Measurements from ENCODE around the gene GOLGA6L7. TPM values are rescaled to one million over a fixed set of nuclear protein-coding genes. Genes with fewer than 3 reads are reported as not detected.
"Not testable (repeated sequence)": the region's sequence is repeated elsewhere in the genome, so short reads cannot be mapped to it uniquely, and the experiment has no call there.

Gene GOLGA6L7
- total and polyA plus RNA-seq, 2 experiments from 2014 or later: 0.47 TPM; not detected in 1

GRCh38 chr15:28849271-28849670, 827 bp upstream of the GOLGA6L7 start:
- Mint-ChIP-seq H3K9me3 (peaks cover 19% of the 10 kb centered on the region), H3K36me3 (ENCODE audit: low read depth) (peaks cover 16% of the 10 kb centered on the region), H3K4me1 (peaks cover 14% of the 10 kb centered on the region)
- not testable (repeated sequence) for H3K27me3 Mint-ChIP-seq (ENCODE audit: insufficient read depth, low read depth, poor library complexity); DNase-seq (ENCODE audit: low spot score); H2AFZ ChIP-seq; H3K4me3 Mint-ChIP-seq; H3F3A ChIP-seq (replicated peaks; ENCODE audit: low read depth); H4K20me1 ChIP-seq (replicated peaks; ENCODE audit: insufficient read depth); H3K4me3 ChIP-seq; H3K27ac ChIP-seq (ENCODE audit: low read depth); ATAC-seq; H3K79me2 ChIP-seq (replicated peaks; ENCODE audit: insufficient read depth); H3K36me3 ChIP-seq (ENCODE audit: insufficient read depth); H3K4me2 ChIP-seq; H3K27me3 ChIP-seq (ENCODE audit: insufficient read depth); H3K9me2 ChIP-seq (ENCODE audit: insufficient read depth); H3K27ac Mint-ChIP-seq
- peaks cover 11% of the 10 kb centered on the region for H3K4me1 ChIP-seq (ENCODE audit: insufficient read depth)

DNA sequence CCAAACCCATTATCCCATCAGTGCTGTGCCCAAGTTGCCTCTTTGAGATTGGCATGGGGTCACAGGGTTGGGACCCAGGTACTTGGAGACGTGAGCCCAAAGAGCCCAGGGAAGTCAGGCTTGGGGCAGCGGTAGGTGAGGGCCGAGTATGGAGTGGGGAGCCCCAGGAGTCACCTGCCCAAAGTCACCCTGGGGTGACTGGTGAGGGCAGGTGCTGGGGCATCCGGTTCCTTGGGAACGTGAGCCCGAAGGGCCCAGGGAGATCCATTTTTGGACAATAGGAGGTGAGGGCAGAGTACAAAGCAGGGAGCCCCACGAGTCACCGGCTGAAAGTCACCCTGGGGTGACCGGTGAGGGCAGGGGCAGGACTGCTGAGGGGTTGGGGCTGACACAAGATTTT, 485 bp downstream of the GOLGA6L7 start:
- not testable (repeated sequence) for H3K27ac ChIP-seq (ENCODE audit: low read depth); H3K27me3 Mint-ChIP-seq (ENCODE audit: insufficient read depth, low read depth, poor library complexity); ATAC-seq; H3F3A ChIP-seq (replicated peaks; ENCODE audit: low read depth); H3K4me2 ChIP-seq; H3K79me2 ChIP-seq (replicated peaks; ENCODE audit: insufficient read depth); H3K4me3 ChIP-seq; H3K4me1 Mint-ChIP-seq; H3K27me3 ChIP-seq (ENCODE audit: insufficient read depth); H3K4me1 ChIP-seq (ENCODE audit: insufficient read depth); DNase-seq (ENCODE audit: low spot score); H4K20me1 ChIP-seq (replicated peaks; ENCODE audit: insufficient read depth); H3K9me2 ChIP-seq (ENCODE audit: insufficient read depth); H3K27ac Mint-ChIP-seq; H3K36me3 ChIP-seq (ENCODE audit: insufficient read depth); H3K4me3 Mint-ChIP-seq; H2AFZ ChIP-seq
- Mint-ChIP-seq H3K36me3 (ENCODE audit: low read depth) (peaks cover 16% of the 10 kb centered on the region), H3K9me3 (peaks cover 19% of the 10 kb centered on the region)

DNA sequence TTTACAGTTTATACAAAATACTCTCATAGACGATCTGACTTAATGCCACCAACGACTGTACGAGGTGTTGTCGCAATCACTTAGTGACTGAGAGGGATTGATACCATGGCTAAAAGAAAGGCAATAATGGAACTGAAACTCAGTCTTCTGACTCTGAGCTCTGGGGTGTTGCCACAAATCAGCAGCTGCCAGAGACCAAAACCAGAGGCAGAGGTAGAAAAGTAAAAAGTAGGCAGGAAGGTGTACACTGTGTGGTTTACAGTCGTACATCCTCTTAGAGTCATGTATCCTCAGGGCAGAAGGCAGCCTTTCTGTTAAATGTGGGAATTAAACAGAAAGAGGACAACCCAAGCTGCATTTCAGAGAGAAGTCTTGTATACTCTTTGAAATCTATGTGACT, 1.2 kb downstream of the GOLGA6L7 start:
- DNase-seq (ENCODE audit: low spot score); H3K27ac Mint-ChIP-seq; H3K79me2 ChIP-seq (replicated peaks; ENCODE audit: insufficient read depth); H3K9me2 ChIP-seq (ENCODE audit: insufficient read depth); H3K27me3 ChIP-seq (ENCODE audit: insufficient read depth); H4K20me1 ChIP-seq (replicated peaks; ENCODE audit: insufficient read depth); H2AFZ ChIP-seq; H3K27ac ChIP-seq (ENCODE audit: low read depth); H3K4me1 Mint-ChIP-seq; H3K27me3 Mint-ChIP-seq (ENCODE audit: insufficient read depth, low read depth, poor library complexity); H3K4me3 ChIP-seq; H3F3A ChIP-seq (replicated peaks; ENCODE audit: low read depth); H3K4me2 ChIP-seq; H3K36me3 ChIP-seq (ENCODE audit: insufficient read depth); H3K4me3 Mint-ChIP-seq; H3K4me1 ChIP-seq (ENCODE audit: insufficient read depth); ATAC-seq: not testable (repeated sequence)
- peaks cover 16% of the 10 kb centered on the region for H3K36me3 Mint-ChIP-seq (ENCODE audit: low read depth)
- H3K9me3 Mint-ChIP-seq: peaks cover 19% of the 10 kb centered on the region

DNA sequence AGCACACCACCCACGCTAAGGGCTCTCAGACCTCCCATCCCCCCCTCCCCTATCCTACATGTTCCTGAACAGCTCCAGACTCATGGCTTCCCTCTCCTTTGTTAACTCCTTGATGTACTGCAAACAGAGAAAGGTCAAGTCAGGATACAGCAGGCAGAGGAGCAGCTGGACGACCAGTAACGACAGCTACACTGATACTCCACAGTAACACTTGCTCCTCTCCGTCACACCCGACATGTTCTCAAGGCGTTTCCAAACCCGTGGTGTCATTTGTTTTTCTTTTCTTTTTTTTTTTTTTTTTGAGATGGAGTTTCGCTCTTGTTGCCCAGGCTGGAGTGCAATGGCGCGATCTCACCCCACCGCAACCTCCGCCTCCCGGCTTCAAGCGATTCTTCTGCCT, 4.3 kb downstream of the GOLGA6L7 start:
- DNase-seq (ENCODE audit: low spot score); H3K9me3 Mint-ChIP-seq; H2AFZ ChIP-seq; H3K4me3 Mint-ChIP-seq; H3K9me2 ChIP-seq (ENCODE audit: insufficient read depth); H3K4me1 Mint-ChIP-seq; H3K4me1 ChIP-seq (ENCODE audit: insufficient read depth); H3K4me3 ChIP-seq; H3K4me2 ChIP-seq; H3F3A ChIP-seq (replicated peaks; ENCODE audit: low read depth); H3K27me3 ChIP-seq (ENCODE audit: insufficient read depth); H3K36me3 ChIP-seq (ENCODE audit: insufficient read depth); H4K20me1 ChIP-seq (replicated peaks; ENCODE audit: insufficient read depth); H3K27ac Mint-ChIP-seq; H3K27ac ChIP-seq (ENCODE audit: low read depth); ATAC-seq; H3K27me3 Mint-ChIP-seq (ENCODE audit: insufficient read depth, low read depth, poor library complexity); H3K79me2 ChIP-seq (replicated peaks; ENCODE audit: insufficient read depth): not testable (repeated sequence)
- peaks cover 11% of the 10 kb centered on the region for H3K36me3 Mint-ChIP-seq (ENCODE audit: low read depth)

GRCh38 chr15:28843520-28843919, 4.9 kb downstream of the GOLGA6L7 start:
- H3K9me3 Mint-ChIP-seq; H3K27me3 Mint-ChIP-seq (ENCODE audit: insufficient read depth, low read depth, poor library complexity); H3K4me1 ChIP-seq (ENCODE audit: insufficient read depth); H3K36me3 ChIP-seq (ENCODE audit: insufficient read depth); H3K4me1 Mint-ChIP-seq; H4K20me1 ChIP-seq (replicated peaks; ENCODE audit: insufficient read depth); H3K27ac ChIP-seq (ENCODE audit: low read depth); H3K4me2 ChIP-seq; H3K36me3 Mint-ChIP-seq (ENCODE audit: low read depth); H2AFZ ChIP-seq; H3K27ac Mint-ChIP-seq; H3K9me2 ChIP-seq (ENCODE audit: insufficient read depth); H3F3A ChIP-seq (replicated peaks; ENCODE audit: low read depth); H3K27me3 ChIP-seq (ENCODE audit: insufficient read depth); ATAC-seq; H3K4me3 ChIP-seq; DNase-seq (ENCODE audit: low spot score); H3K79me2 ChIP-seq (replicated peaks; ENCODE audit: insufficient read depth); H3K4me3 Mint-ChIP-seq: not testable (repeated sequence)

DNA sequence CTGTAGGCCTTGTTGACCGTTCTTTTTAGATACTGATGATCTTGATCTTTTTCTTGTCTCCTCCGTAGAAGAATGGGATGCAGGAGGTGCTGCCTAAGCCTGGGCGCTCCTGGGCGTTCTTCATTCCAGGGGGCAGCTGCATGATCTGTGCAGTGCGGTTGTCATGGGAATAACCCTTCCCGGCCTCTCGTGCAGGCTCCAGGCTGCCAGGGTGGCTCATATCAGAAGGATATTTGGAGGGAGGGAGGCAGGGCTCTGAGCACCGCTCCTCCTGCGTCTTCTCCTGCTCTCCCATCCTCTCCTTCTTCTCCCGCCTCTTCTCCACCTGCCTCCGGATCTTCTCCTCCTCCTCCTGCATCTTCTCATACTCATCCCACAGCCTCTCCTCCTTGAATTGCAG, 6.2 kb downstream of the GOLGA6L7 start:
- not testable (repeated sequence) for H3K27ac Mint-ChIP-seq; H2AFZ ChIP-seq; H3K27me3 ChIP-seq (ENCODE audit: insufficient read depth); H3K79me2 ChIP-seq (replicated peaks; ENCODE audit: insufficient read depth); H3K27ac ChIP-seq (ENCODE audit: low read depth); H4K20me1 ChIP-seq (replicated peaks; ENCODE audit: insufficient read depth); H3K36me3 ChIP-seq (ENCODE audit: insufficient read depth); H3F3A ChIP-seq (replicated peaks; ENCODE audit: low read depth); H3K27me3 Mint-ChIP-seq (ENCODE audit: insufficient read depth, low read depth, poor library complexity); H3K36me3 Mint-ChIP-seq (ENCODE audit: low read depth); ATAC-seq; H3K4me2 ChIP-seq; H3K9me2 ChIP-seq (ENCODE audit: insufficient read depth); H3K4me1 Mint-ChIP-seq; DNase-seq (ENCODE audit: low spot score); H3K9me3 Mint-ChIP-seq; H3K4me3 Mint-ChIP-seq; H3K4me1 ChIP-seq (ENCODE audit: insufficient read depth); H3K4me3 ChIP-seq

DNA sequence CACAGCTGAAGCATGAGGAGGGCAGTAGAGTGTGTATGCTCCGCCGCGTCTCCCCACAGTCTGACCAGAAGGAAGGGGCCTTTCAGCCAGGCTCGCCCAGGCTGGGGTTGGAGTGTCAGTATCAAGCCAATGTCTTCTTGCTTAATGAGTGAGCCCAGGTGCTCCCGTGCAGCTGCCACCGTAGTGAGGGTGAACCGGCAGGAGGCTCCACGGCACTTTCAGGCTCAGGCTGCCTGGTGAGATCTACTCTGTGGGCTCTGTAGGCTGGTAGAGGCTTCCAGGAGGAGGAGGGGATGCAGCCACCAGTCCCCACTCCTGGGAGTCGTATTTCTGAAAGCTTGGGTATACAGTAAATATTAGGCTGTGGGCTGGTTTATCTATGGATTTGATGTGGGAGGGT, 8.2 kb downstream of the GOLGA6L7 start:
- peak; percentile 81 for ATAC-seq
- not testable (repeated sequence) for H2AFZ ChIP-seq; H3K4me3 Mint-ChIP-seq; H3K27ac Mint-ChIP-seq; H3K9me2 ChIP-seq (ENCODE audit: insufficient read depth); H3K4me3 ChIP-seq; H3K27ac ChIP-seq (ENCODE audit: low read depth); H4K20me1 ChIP-seq (replicated peaks; ENCODE audit: insufficient read depth); H3K9me3 Mint-ChIP-seq; H3K79me2 ChIP-seq (replicated peaks; ENCODE audit: insufficient read depth); H3K4me2 ChIP-seq; H3K4me1 ChIP-seq (ENCODE audit: insufficient read depth); H3K27me3 ChIP-seq (ENCODE audit: insufficient read depth); H3K27me3 Mint-ChIP-seq (ENCODE audit: insufficient read depth, low read depth, poor library complexity); H3F3A ChIP-seq (replicated peaks; ENCODE audit: low read depth); H3K36me3 Mint-ChIP-seq (ENCODE audit: low read depth); DNase-seq (ENCODE audit: low spot score); H3K4me1 Mint-ChIP-seq; H3K36me3 ChIP-seq (ENCODE audit: insufficient read depth)

All from GM23338 (cell line).